Cerebellar nuclear complex (tissue), 1 donor: ENCODE measurements around the gene PRM1.
A peak's percentile ranks its signal among the peaks of the same experiment; 100 is the strongest.

Experiments
- DNase-seq, 2 experiments: peaks; one replicate each; lab custom pipeline; 2025; lab: John Stamatoyannopoulos, UW

Gene PRM1

GRCh38 chr16:11273721-11274324 is 7.3 kb downstream of the PRM1 start:
- DNase-seq, result no peak

DNA sequence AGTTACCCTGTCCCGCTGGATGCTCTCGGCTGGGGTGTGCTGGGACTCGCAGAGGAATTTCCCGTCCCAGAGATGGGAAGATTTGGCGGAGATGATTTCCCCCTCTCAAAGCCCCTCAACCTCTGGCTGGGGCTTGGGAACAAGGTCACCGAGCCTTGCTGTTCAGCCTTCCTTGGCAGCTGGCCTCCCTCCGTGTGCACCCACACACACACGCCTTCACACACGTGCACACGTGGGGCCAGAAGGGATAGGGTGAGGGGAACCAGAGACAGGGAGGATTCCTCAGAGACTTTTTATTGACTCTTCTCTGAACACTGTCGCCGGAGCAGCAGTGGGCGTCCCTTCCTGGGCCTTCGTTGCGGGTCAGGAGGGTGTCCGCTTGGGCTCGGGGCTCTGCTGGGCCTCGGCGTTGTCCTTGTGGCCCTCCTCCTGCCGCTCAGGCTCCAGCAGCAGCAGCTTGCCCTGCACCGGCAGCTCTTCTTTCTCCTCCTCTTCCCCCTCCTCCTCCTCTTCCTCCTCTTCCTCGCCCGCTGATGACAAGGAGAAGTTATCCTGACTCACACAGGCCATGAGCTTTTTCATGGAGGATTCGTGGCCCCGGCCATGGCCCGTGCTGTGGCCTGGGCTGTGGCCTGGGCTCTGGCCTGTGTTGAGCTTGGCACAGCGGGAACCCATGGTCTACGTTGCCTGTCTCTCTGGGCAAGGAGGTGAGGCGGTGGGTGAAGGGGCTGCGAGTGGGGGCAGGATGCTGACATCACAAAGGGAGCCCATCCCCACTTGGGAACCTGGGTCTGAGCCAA is 8.0 kb downstream of the PRM1 start, which contains the start of gene PRM3:
PRM3 (minus strand) TSS at position 709 of the 800 bp plus-strand sequence; CDS start at position 675, 34 bp downstream.
- DNase-seq, result no peak

GRCh38 chr16:11272484-11272883 is 8.6 kb downstream of the PRM1 start:
- DNase-seq, result no peak

DNA sequence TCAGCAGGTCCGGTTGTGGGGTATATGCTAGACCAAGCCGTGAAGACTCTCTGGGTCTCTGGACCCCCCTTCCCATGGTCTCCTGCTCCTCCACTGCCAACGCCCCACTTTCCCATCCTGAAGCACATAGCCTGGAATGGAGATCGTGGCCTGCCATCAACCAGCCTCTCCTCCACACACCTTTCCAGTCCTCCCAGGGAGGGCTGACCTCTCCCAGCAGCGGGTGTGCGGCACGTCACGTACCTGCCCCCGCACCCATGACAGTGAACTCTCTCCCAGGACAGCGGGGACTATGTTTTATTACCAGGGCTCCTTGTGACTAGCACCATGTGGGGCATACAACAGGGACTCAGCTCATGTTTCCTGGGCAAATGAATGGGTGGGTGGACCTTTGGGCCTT is 9.5 kb downstream of the PRM1 start:
- no peak for DNase-seq

DNA sequence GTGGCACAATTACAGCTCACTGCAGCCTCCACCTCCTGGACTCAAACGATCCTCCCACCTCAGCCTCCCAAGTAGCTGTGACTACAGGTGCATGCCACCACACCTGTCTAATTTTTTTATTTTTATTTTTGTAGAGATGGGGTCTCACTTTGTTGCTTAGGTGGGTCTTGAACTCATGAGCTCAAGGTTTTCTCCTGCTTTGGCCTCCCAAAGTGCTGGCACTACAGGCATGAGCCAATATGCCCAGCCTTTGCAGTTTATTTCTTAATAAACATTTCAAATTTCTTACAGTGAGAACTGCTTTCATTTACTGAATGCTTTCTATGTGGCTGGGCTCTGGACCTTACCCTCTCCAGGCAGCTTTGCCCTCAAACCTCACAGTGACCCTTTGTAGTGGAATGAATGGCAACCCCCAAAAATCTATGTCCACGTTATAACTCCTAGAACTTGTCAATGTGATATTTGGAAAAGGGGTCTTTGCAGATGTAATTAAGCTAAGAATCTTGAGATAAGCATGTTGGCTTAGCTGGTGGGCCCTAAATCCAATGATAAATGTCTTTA is 10.4 kb downstream of the PRM1 start:
- DNase-seq, result no peak

GRCh38 chr16:11268921-11269375 is 12.2 kb downstream of the PRM1 start, which contains the start of gene TNP2:
TNP2 (minus strand) TSS chr16:11269325; CDS start chr16:11269262, 63 bp downstream.
- DNase-seq, result no peak

GRCh38 chr16:11265124-11265523 is 16.0 kb downstream of the PRM1 start:
- no peak for DNase-seq

GRCh38 chr16:11264155-11264832 is 16.8 kb downstream of the PRM1 start:
- DNase-seq, result no peak

- no peak for DNase-seq
Measured at GRCh38 chr16:11263737-11264136, 17.4 kb downstream of the PRM1 start.

DNA sequence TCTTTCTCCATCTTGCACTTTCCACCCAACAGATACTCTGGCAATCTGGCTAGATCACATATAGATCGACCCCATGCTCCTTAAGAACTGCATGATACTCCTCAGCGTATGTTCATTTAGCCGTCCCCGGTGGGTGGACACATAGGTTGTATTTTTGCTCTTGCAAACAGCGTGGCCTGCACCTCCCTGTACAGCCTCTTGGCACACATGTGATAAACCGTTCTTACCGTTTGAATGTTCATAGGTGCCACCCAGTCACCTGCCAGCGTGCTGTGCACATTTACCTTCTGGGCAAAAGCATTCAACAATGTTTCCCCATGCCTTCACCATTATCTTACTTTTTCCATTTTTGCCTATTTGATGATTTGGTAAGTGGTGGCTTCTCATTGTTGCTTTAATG is 18.2 kb downstream of the PRM1 start:
- no peak for DNase-seq

DNA sequence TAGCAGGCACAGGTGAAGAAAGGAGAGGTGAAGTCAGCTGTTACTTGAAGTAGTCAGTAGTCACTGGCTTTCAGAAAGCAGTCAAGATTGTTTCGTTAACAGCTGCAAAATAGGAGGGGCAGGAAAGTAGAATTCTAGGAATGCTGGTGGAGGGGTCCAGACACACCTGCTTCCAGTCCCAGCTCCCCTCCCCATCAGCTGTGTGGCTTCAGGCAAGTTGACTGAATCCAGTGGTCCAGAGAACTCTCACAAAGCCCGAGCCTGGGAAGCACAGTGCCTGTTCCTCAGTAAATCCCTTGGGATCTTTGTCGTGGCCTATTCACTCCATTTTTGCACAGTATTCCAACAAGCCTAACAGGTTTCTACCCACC is 20.5 kb downstream of the PRM1 start:
- DNase-seq, result no peak

- DNase-seq, result no peak
Measured at GRCh38 chr16:11259655-11260595, 21.2 kb downstream of the PRM1 start.

DNA sequence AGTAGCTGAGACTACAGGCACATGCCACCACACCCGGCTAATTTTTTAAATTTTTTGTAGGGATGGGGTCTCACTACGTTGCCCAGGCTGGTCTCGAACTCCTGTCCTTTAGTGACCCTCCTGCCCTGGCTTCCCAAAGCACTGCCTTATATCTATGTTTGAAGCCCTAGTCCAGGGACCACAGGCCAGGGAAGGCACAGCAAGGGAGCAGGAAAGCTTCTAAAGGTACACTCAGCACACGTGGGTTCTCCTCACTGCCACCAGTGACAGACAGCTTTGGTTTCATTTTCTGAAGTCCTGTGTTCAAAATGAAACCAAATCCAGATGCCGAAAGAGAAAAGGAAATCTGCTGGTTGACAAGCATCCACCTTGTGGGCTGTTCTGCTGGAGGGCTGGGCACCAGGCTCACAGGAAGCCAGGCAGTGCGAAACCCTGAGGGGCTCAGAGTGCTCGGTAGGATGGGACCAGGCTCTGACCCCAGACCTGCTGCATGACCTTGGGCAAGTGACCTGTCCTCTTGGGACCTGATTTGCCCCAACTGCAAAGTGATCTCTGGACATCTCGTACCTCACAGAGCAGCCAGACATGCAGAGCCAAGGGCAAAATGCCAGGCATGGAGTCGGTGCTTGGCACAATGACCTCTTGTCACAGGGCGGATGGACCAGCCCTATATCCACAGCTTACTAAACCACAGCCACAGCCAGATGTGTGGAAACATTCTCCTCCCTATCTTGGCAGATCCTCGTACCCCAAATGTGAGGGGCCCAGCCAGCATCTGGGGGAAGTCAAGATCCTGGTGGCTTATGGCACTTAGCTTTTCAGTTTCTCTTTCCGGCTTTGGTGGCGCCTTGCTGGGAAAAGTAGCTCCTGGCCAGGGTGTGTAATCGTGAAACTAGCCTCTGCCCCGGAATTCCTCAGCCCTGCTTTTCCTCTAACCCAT is 22.3 kb downstream of the PRM1 start:
- DNase-seq, result no peak

- DNase-seq, result peak in 1 of 2 experiments; percentile 35
Measured at GRCh38 chr16:11257131-11257938, 23.8 kb downstream of the PRM1 start.

DNA sequence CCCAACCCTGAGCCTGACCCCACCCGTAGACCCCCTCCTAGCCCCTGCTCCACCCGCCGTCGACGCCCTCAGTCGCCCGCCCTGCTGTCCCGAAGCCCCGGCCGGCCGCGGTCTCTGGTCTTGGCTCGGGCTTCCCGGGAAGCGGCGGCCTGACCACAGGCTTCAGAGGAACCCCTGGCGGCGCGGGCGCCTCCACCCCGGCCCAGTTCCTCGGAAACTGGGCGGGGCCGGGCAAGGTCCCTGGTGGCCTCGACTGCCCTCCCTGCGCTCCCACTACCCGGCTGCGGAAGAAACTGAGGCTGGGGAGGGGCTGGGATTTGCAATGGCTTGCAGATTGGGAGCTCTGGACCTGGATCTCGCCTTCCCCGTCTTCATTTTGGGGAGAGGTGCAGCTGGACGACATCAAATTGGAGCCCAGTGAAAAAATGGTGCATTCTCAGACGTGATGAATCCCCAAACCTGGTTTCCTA is 24.4 kb downstream of the PRM1 start:
- DNase-seq, result no peak

- peak in 1 of 2 experiments; percentile 50 for DNase-seq
Measured at GRCh38 chr16:11255737-11256660, 25.1 kb downstream of the PRM1 start, which contains the start of gene SOCS1. SOCS1 (minus strand) TSS chr16:11256204; CDS start chr16:11255478, 726 bp downstream.

DNA sequence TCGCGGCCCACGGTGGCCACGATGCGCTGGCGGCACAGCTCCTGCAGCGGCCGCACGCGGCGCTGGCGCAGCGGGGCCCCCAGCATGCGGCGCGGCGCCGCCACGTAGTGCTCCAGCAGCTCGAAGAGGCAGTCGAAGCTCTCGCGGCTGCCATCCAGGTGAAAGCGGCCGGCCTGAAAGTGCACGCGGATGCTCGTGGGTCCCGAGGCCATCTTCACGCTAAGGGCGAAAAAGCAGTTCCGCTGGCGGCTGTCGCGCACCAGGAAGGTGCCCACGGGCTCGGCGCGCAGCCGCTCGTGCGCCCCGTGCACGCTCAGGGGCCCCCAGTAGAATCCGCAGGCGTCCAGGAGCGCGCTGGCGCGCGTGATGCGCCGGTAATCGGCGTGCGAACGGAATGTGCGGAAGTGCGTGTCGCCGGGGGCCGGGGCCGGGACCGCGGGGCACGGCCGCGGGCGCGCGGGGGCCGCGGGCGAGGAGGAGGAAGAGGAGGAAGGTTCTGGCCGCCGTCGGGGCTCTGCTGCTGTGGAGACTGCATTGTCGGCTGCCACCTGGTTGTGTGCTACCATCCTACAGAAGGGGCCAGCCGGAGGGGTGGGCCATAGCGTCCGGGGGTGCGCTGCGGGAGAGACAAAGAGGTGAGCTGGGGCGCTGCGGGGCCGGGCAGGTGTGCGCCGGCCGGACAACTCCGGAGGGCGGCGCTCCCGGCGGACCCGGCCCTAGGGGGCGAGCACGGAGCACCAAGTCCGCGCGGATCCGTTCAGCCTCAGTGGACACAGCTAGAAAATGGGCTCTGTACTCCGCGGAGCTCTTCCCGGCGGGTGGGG is 26.0 kb downstream of the PRM1 start:
- no peak for DNase-seq
